GM23248 (cell line): ENCODE results near the gene THAP7.

Source experiments
- EZH2 ChIP-seq: fragments of 200-600 bp; sonication (generic); IDR thresholded peaks from 2 replicates; pipeline ENCODE4 v1.6.1; 2018; ENCODE audit warnings: antibody characterized with exemption, mild to moderate bottlenecking; ENCODE audit not compliant: insufficient read depth, poor library complexity, severe bottlenecking
- EZH2phosphoT487 ChIP-seq: fragments of 200-600 bp; sonication (generic); IDR thresholded peaks from 2 replicates; pipeline ENCODE4 v1.6.1; 2018; ENCODE audit warnings: antibody characterized with exemption, moderate library complexity, mild to moderate bottlenecking, low read depth; ENCODE audit not compliant: insufficient read depth

DNA sequence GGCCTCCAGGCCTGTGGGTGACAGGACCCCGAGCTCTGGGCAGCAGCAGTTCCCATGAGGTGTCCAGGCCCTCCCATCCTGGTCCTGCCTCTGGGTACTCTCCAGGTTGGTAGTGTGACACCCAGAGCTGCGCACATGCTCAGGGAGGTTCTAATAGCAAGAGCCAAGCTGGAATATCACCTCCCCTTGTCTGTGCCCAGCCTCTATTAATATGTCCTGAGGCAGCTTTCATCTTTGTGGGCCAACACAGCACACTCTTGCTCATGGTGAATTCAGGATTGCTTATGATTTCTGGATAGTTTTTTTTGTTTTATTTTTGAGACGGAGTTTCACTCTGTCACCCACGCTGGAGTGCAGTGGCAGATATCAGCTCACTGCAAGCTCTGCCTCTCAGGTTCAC is 16.4 kb upstream of the THAP7 start:
- TF ChIP-seq EZH2 (no peak), EZH2phosphoT487 (no peak)
